ENCODE results near the gene ATP1A1. TPM values are rescaled to one million over a fixed set of nuclear protein-coding genes. Genes with fewer than 3 reads are reported as not detected.

Gene ATP1A1

GRCh38 chr1:116451702-116452101 lies 78.7 kb downstream of the ATP1A1 start:
- Histone ChIP-seq H4K91ac (ENCODE audit: low read length) (no peak overlapping the region), H3K27ac (ENCODE audit: low read length, poor library complexity, severe bottlenecking) (no peak overlapping the region), H3K9ac (ENCODE audit: low read length) (no peak overlapping the region), H3K79me1 (replicated peaks; ENCODE audit: low read length, poor library complexity, severe bottlenecking) (no peaks in the 10 kb centered on the region), H2AK5ac (ENCODE audit: low read length, severe bottlenecking) (no peak overlapping the region), H3K23ac (ENCODE audit: low read length in 2 of 2) (no peak overlapping the region), H3K4me2 (ENCODE audit: low read length, poor library complexity, severe bottlenecking) (no peak overlapping the region), H2BK5ac (ENCODE audit: low read depth, low read length, poor library complexity, severe bottlenecking) (no peak overlapping the region), H2BK120ac (ENCODE audit: low read depth, low read length) (no peak overlapping the region), H3K9me3 (ENCODE audit: control insufficient read depth, low read length) (no peaks in the 10 kb centered on the region), H3K27me3 (ENCODE audit: control insufficient read depth in 1 of 2, insufficient read depth in 1 of 2, low read length in 2 of 2) (peaks cover 0 to 6% of the 10 kb centered on the region in 2 experiments), H3K4me1 (ENCODE audit: control insufficient read depth, insufficient read depth, low read depth, low read length) (peaks cover 14% of the 10 kb centered on the region), H3K18ac (ENCODE audit: low read depth in 1 of 2, low read length in 2 of 2) (no peak overlapping the region), H2BK15ac (ENCODE audit: low read depth, poor library complexity, severe bottlenecking) (no peak overlapping the region), H4K8ac (ENCODE audit: low read length) (no peak overlapping the region), H2BK12ac (ENCODE audit: low read length in 2 of 2) (no peak overlapping the region), H3K14ac (ENCODE audit: low read length in 2 of 2) (no peak overlapping the region), H3K4ac (ENCODE audit: low read depth in 1 of 2, low read length in 2 of 2) (no peak overlapping the region), H3K36me3 (ENCODE audit: control insufficient read depth in 1 of 2, insufficient read depth in 2 of 2, low read depth in 1 of 2, low read length in 2 of 2) (no peaks in the 10 kb centered on the region), H2AFZ (ENCODE audit: low read depth, low read length) (no peak overlapping the region), H3K4me3 (ENCODE audit: insufficient read depth in 1 of 2, low read depth in 1 of 2, low read length in 2 of 2) (no peak overlapping the region)
- no peak for DNase-seq

GRCh38 chr1:116453481-116453880 lies 80.4 kb downstream of the ATP1A1 start:
- H2AFZ ChIP-seq (ENCODE audit: low read depth, low read length): no peak overlapping the region
- H4K91ac ChIP-seq (ENCODE audit: low read length): no peak overlapping the region
- no peak overlapping the region for H2BK12ac ChIP-seq (ENCODE audit: low read length in 2 of 2)
- H3K4ac ChIP-seq (ENCODE audit: low read depth in 1 of 2, low read length in 2 of 2): no peak overlapping the region
- H2BK15ac ChIP-seq (ENCODE audit: low read depth, poor library complexity, severe bottlenecking): no peak overlapping the region
- H2BK120ac ChIP-seq (ENCODE audit: low read depth, low read length): no peak overlapping the region
- no peaks in the 10 kb centered on the region for H3K9me3 ChIP-seq (ENCODE audit: control insufficient read depth, low read length)
- no peak overlapping the region for H2BK5ac ChIP-seq (ENCODE audit: low read depth, low read length, poor library complexity, severe bottlenecking)
- no peak overlapping the region for H3K9ac ChIP-seq (ENCODE audit: low read length)
- H3K14ac ChIP-seq (ENCODE audit: low read length in 2 of 2): no peak overlapping the region
- WGBS: 88% methylated on average over 2 of the region's 2 CpGs
- no peak overlapping the region for H3K4me3 ChIP-seq (ENCODE audit: insufficient read depth in 1 of 2, low read depth in 1 of 2, low read length in 2 of 2)
- no peak overlapping the region for H3K27ac ChIP-seq (ENCODE audit: low read length, poor library complexity, severe bottlenecking)
- H3K23ac ChIP-seq (ENCODE audit: low read length in 2 of 2): no peak overlapping the region
- DNase-seq: no peak
- H3K4me1 ChIP-seq (ENCODE audit: control insufficient read depth, insufficient read depth, low read depth, low read length): peaks cover 14% of the 10 kb centered on the region
- H2AK5ac ChIP-seq (ENCODE audit: low read length, severe bottlenecking): no peak overlapping the region
- H3K36me3 ChIP-seq (ENCODE audit: control insufficient read depth in 1 of 2, insufficient read depth in 2 of 2, low read depth in 1 of 2, low read length in 2 of 2): no peaks in the 10 kb centered on the region
- H4K8ac ChIP-seq (ENCODE audit: low read length): no peak overlapping the region
- peaks cover 0 to 6% of the 10 kb centered on the region in 2 experiments for H3K27me3 ChIP-seq (ENCODE audit: control insufficient read depth in 1 of 2, insufficient read depth in 1 of 2, low read length in 2 of 2)
- H3K18ac ChIP-seq (ENCODE audit: low read depth in 1 of 2, low read length in 2 of 2): no peak overlapping the region
- no peak overlapping the region for H3K4me2 ChIP-seq (ENCODE audit: low read length, poor library complexity, severe bottlenecking)
- H3K79me1 ChIP-seq (replicated peaks; ENCODE audit: low read length, poor library complexity, severe bottlenecking): no peaks in the 10 kb centered on the region

GRCh38 chr1:116453906-116454305 lies 80.9 kb downstream of the ATP1A1 start:
- Histone ChIP-seq H3K27ac (ENCODE audit: low read length, poor library complexity, severe bottlenecking) (no peak overlapping the region), H2AK5ac (ENCODE audit: low read length, severe bottlenecking) (no peak overlapping the region), H3K9ac (ENCODE audit: low read length) (no peak overlapping the region), H4K8ac (ENCODE audit: low read length) (no peak overlapping the region), H4K91ac (ENCODE audit: low read length) (no peak overlapping the region), H2BK15ac (ENCODE audit: low read depth, poor library complexity, severe bottlenecking) (no peak overlapping the region), H3K4me2 (ENCODE audit: low read length, poor library complexity, severe bottlenecking) (no peak overlapping the region), H2BK12ac (ENCODE audit: low read length in 2 of 2) (no peak overlapping the region), H3K27me3 (ENCODE audit: control insufficient read depth in 1 of 2, insufficient read depth in 1 of 2, low read length in 2 of 2) (peaks cover 0 to 8% of the 10 kb centered on the region in 2 experiments), H3K36me3 (ENCODE audit: control insufficient read depth in 1 of 2, insufficient read depth in 2 of 2, low read depth in 1 of 2, low read length in 2 of 2) (no peaks in the 10 kb centered on the region), H3K4ac (ENCODE audit: low read depth in 1 of 2, low read length in 2 of 2) (no peak overlapping the region), H3K4me3 (ENCODE audit: insufficient read depth in 1 of 2, low read depth in 1 of 2, low read length in 2 of 2) (no peak overlapping the region), H3K14ac (ENCODE audit: low read length in 2 of 2) (no peak overlapping the region), H2BK5ac (ENCODE audit: low read depth, low read length, poor library complexity, severe bottlenecking) (no peak overlapping the region), H2BK120ac (ENCODE audit: low read depth, low read length) (no peak overlapping the region), H2AFZ (ENCODE audit: low read depth, low read length) (no peak overlapping the region), H3K79me1 (replicated peaks; ENCODE audit: low read length, poor library complexity, severe bottlenecking) (no peaks in the 10 kb centered on the region), H3K23ac (ENCODE audit: low read length in 2 of 2) (no peak overlapping the region), H3K18ac (ENCODE audit: low read depth in 1 of 2, low read length in 2 of 2) (no peak overlapping the region), H3K9me3 (ENCODE audit: control insufficient read depth, low read length) (no peaks in the 10 kb centered on the region), H3K4me1 (ENCODE audit: control insufficient read depth, insufficient read depth, low read depth, low read length) (peaks cover 10% of the 10 kb centered on the region)
- WGBS: 59% methylated on average over 3 of the region's 4 CpGs
- DNase-seq: no peak

Small RNA genes within 50 kb of the gene (small RNA-seq; reads per million reads assigned to genes)
- gene RF00019 (ENCODE audit: low read depth) (not detected), gene RNU6-817P (ENCODE audit: low read depth) (not detected)

All from mesenchymal stem cell (in vitro differentiated cells and primary cell).